HepG2 (cell line): Measurements from ENCODE around the gene FAM120B. TPM values are rescaled to one million over a fixed set of nuclear protein-coding genes. Genes with fewer than 3 reads are reported as not detected.

Source experiments
- ATAC-seq: fragments of 200-7000 bp; cut with Tn5 transposase; 3 replicates; pipeline ENCODE4 v1.9.1; 2020; ENCODE audit warnings: mild to moderate bottlenecking, moderate library complexity
- BruUV-seq: library from RNA; stranded (reverse); fragments of 400-500 nt; replicated peaks from 2 replicates; lab custom pipeline; 2021; lab: Mats Ljungman, UMichigan
- CTCF ChIA-PET: fragments of 300-600 bp; formaldehyde crosslinking; extraction: SDS; loops from one replicate; lab custom pipeline; 2021; ENCODE audit warnings: low total read pairs, inconsistent platforms, low intra/inter-chr PET ratio; lab: Yijun Ruan, JAX
- POLR2A ChIA-PET: fragments of 350-600 bp; sonication (Branson Sonifier 250); formaldehyde crosslinking; loops from one replicate; lab custom pipeline; 2020; ENCODE audit warnings: antibody characterized with exemption, inconsistent platforms; lab: Yijun Ruan, JAX
- DNase-seq: peaks from one replicate; pipeline ENCODE4 v3.0.0-alpha.2; 2015; ENCODE audit warnings: low spot score
- FAIRE-seq: peaks from 3 replicates; lab custom pipeline; 2011; peaks lifted over from hg19 to GRCh38; lab: Jason Lieb, UNC
- H2AFZ ChIP-seq: one replicate; pipeline ENCODE4 v1.6.1; 2011; ENCODE audit warnings: low read length, inconsistent platforms
- H3K27ac ChIP-seq: fragments of 300-600 bp; 3 replicates; pipeline ENCODE4 v1.8.0; 2011; ENCODE audit warnings: mixed run types, mild to moderate bottlenecking, mixed read lengths, low read length, inconsistent platforms; ENCODE audit not compliant: insufficient read depth; ENCODE audit errors: extremely low read length
- H3K27me3 ChIP-seq, 2 experiments: fragments of 200-600 bp in 1 of 2; 2 replicates in 1 of 2; 3 replicates in 1 of 2; pipeline versions ENCODE4 v1.6.0 to v1.8.0; 2011; ENCODE audit warnings: low read length in 2 of 2, mild to moderate bottlenecking in 2 of 2, moderate library complexity in 2 of 2, inconsistent platforms in 1 of 2; ENCODE audit not compliant: insufficient read depth in 2 of 2, control insufficient read depth in 1 of 2
- H3K36me3 ChIP-seq, 2 experiments: fragments of 200-600 bp in 1 of 2; replicated peaks in 1 of 2; 2 replicates in 1 of 2; 3 replicates in 1 of 2; pipeline versions ENCODE4 v1.5.1 to v1.8.0; 2011; ENCODE audit warnings: low read length in 2 of 2, inconsistent platforms in 1 of 2; ENCODE audit not compliant: insufficient read depth in 2 of 2, control insufficient read depth in 1 of 2
- H3K4me1 ChIP-seq: 2 replicates; pipeline ENCODE4 v1.5.1; 2012; ENCODE audit warnings: low read length, inconsistent platforms; ENCODE audit not compliant: insufficient read depth
- H3K4me2 ChIP-seq: 2 replicates; pipeline ENCODE4 v1.6.0; 2011; ENCODE audit warnings: low read depth, low read length, inconsistent platforms
- H3K4me3 ChIP-seq, 3 experiments: fragments of 200-600 bp in 1 of 3; sonication (generic), shearing (Covaris generic) in 1 of 3; replicated peaks in 1 of 3; 2 replicates each; pipeline ENCODE4 v1.5.1; 2011 to 2016; ENCODE audit warnings: low read length in 3 of 3, inconsistent platforms in 2 of 3, low read depth in 2 of 3, mild to moderate bottlenecking in 2 of 3, control low read depth in 1 of 3, mixed read lengths in 1 of 3; ENCODE audit not compliant: insufficient read depth in 1 of 3
- H3K79me2 ChIP-seq: one replicate; pipeline ENCODE4 v1.6.1; 2011; ENCODE audit warnings: low read length, inconsistent platforms; ENCODE audit not compliant: insufficient read depth
- H3K9ac ChIP-seq: 2 replicates; pipeline ENCODE4 v1.6.0; 2011; ENCODE audit warnings: mild to moderate bottlenecking, low read depth, low read length, inconsistent platforms; ENCODE audit not compliant: insufficient read depth
- H3K9me3 ChIP-seq: 2 replicates; pipeline ENCODE4 v1.5.1; 2012; ENCODE audit warnings: mild to moderate bottlenecking, low read length
- H4K20me1 ChIP-seq: 2 replicates; pipeline ENCODE4 v1.6.0; 2011; ENCODE audit warnings: inconsistent platforms, mild to moderate bottlenecking, low read length, moderate library complexity; ENCODE audit not compliant: insufficient read depth
- CEBPG ChIP-seq: IDR thresholded peaks from 2 replicates; pipeline ENCODE4 v1.6.1; 2016
- ETV5 ChIP-seq: IDR thresholded peaks from 2 replicates; pipeline ENCODE4 v1.6.1; 2018; ENCODE audit warnings: missing biosample characterization, missing genetic modification reagents, inconsistent platforms, borderline replicate concordance
- RELA ChIP-seq: sonication (generic); formaldehyde crosslinking; IDR thresholded peaks from 2 replicates; pipeline ENCODE4 v1.4.0; 2020; ENCODE audit warnings: missing genetic modification reagents
- SIN3A ChIP-seq: IDR thresholded peaks from 2 replicates; pipeline ENCODE4 v1.6.1; 2011; ENCODE audit warnings: low read depth, mild to moderate bottlenecking, control low read depth, low read length, borderline replicate concordance
- TSC22D2 ChIP-seq: sonication (generic); formaldehyde crosslinking; IDR thresholded peaks from 2 replicates; pipeline ENCODE4 v1.5.1; 2020; ENCODE audit warnings: missing genetic modification reagents, mild to moderate bottlenecking, borderline replicate concordance
- ZBTB3 ChIP-seq: sonication (generic); formaldehyde crosslinking; IDR thresholded peaks from 2 replicates; pipeline ENCODE4 v1.4.0; 2020; ENCODE audit warnings: low read depth, mild to moderate bottlenecking, moderate library complexity, missing genetic modification reagents, borderline replicate concordance
- ZNF230 ChIP-seq: sonication (generic); formaldehyde crosslinking; IDR thresholded peaks from 2 replicates; pipeline ENCODE4 v1.4.0; 2020; ENCODE audit warnings: mild to moderate bottlenecking, missing genetic modification reagents
- ZNF234 ChIP-seq: sonication (generic); formaldehyde crosslinking; conservative IDR thresholded peaks from 2 replicates; pipeline ENCODE4 v1.5.1; 2020; ENCODE audit warnings: mild to moderate bottlenecking, missing genetic modification reagents
- ZNF282 ChIP-seq: fragments of 450-650 bp; IDR thresholded peaks from 2 replicates; pipeline ENCODE4 v1.6.1; 2018; ENCODE audit not compliant: partially characterized antibody
- ZNF589 ChIP-seq: sonication (generic); formaldehyde crosslinking; conservative IDR thresholded peaks from 2 replicates; pipeline ENCODE4 v1.8.0; 2022; ENCODE audit warnings: mild to moderate bottlenecking, moderate library complexity, missing genetic modification reagents
- ZNF703 ChIP-seq: sonication (generic); formaldehyde crosslinking; IDR thresholded peaks from 2 replicates; pipeline ENCODE4 v1.5.1; 2020; ENCODE audit warnings: missing genetic modification reagents, mild to moderate bottlenecking, moderate library complexity, borderline replicate concordance
- ZNF709 ChIP-seq: sonication (generic); formaldehyde crosslinking; IDR thresholded peaks from 2 replicates; pipeline ENCODE4 v1.5.0; 2020; ENCODE audit warnings: mild to moderate bottlenecking, missing genetic modification reagents
- WGBS: methylation state at CpG from one replicate; pipeline ENCODE4 v1.1.6; 2017; ENCODE audit warnings: low lambda C conversion rate; 5-methylcytosine and 5-hydroxymethylcytosine counted together
- in situ Hi-C: cut with HindIII; loops from 2 replicates; pipeline ENCODE4 v1.10.0; 2017; ENCODE audit warnings: low pct_unique_long_range_greater_than_20kb; ENCODE audit not compliant: extremely low pct_ligation_motif_present
- intact Hi-C: fragments of 100-400 bp; cut with micrococcal nuclease; formaldehyde crosslinking; loops from one replicate; pipeline ENCODE4 v1.10.0; 2022; ENCODE audit not compliant: unreplicated experiment
- polyA plus RNA-seq, 8 experiments: library from polyadenylated mRNA; depleted of rRNA in 3 of 8; stranded (reverse) in 7 of 8; unstranded in 1 of 8; fragments of >200 nt; fragmentation: Illumina TruSeq in 4 of 8; extraction: Trizol in 4 of 8; gene quantifications; 2 replicates each; pipeline versions ENCODE4 v1.2.1 to v1.2.3, GENCODE V29; 2011 to 2016; ENCODE audit warnings: low read depth in 4 of 8, missing spikeins in 1 of 8, mixed read lengths in 1 of 8; ENCODE audit not compliant: insufficient read depth in 1 of 8
- total RNA-seq, 5 experiments: library from RNA; depleted of rRNA; stranded (reverse); fragments of >200 nt; fragmentation: Illumina TruSeq; extraction: Trizol; gene quantifications; 2 replicates each; pipeline ENCODE4 v1.2.3, GENCODE V29; 2016; ENCODE audit warnings: low read depth in 1 of 5

The FAM120B gene
- total and polyA plus RNA-seq, 2 of the 13 experiments (the other 11 are each of a cell fraction or from before 2014, with no cell fraction given), result 9.2 to 10.7 TPM

DNA sequence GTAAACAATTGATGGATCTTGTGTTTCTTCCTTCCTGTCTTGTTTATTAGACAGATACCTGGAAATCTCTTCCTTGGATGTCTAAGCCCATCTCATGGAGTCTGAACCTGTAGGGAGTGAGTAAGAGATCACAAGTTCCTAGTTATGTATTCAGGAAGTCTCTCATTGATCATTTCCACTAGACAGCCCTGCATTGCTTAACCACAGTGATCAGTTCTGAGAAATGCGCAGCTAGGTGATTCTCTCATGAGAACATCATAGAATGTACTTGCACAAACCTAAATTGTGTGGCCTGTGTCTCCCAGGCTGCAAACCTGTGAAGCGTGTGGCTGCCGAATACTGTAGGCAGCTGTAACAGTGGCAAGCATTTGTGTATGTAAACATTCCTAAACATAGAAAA, 39.1 kb downstream of the FAM120B start:
- Histone ChIP-seq H3K4me2 (no peak overlapping the region), H3K9me3 (peaks cover 7% of the 10 kb centered on the region), H3K4me3 (no peak overlapping the region), H3K79me2 (no peaks in the 10 kb centered on the region), H3K27me3 (no peaks in the 10 kb centered on the region), H3K4me1 (peaks cover 16% of the 10 kb centered on the region), H3K36me3 (peaks cover 19 to 40% of the 10 kb centered on the region in 2 experiments; a peak in 4 of 5 replicates), H2AFZ (no peak overlapping the region), H3K9ac (no peak overlapping the region), H4K20me1 (no peaks in the 10 kb centered on the region), H3K27ac (no peak overlapping the region)
- ATAC-seq (no peak; the same call in 2 of the 3 replicates), DNase-seq (no peak), FAIRE-seq (no peak)
- 98% methylated on average over 3 of the region's 3 CpGs for WGBS
- ChIA-PET CTCF (no interaction called here), POLR2A (no interaction called here)
- peak; percentile 55; the same call in 1 of the 2 replicates for TF ChIP-seq ETV5 (CRISPR knock-in tag)
- TF ChIP-seq ZNF703, result no peak
- 0 out of 2 replicates have a peak, but pooled peaks have one; percentile 6 for TF ChIP-seq CEBPG
- BruUV-seq, result no TSS peak
- intact Hi-C loops (no loop called here), in situ Hi-C loops (no loop called here)

DNA sequence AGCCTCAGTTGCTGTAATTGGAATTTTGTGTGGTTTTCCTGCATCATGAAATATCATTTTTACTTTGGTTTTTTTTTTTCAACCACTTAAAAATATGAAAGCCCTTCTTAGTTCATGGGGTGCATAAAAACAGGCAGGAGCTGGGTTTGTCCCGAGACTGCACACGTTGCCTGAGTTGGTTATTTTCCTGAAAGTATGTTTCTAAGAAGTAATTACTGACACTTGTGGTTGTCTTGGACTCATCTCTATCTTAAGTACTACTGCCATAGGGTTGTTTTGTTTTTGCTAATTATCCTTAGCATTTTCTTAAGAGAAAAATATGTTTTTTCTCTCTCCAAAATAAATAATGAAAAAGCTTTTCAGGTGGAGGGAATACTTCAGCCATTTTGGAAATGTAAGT, 40.1 kb downstream of the FAM120B start:
- in situ Hi-C loops (no loop called here), intact Hi-C loops (no loop called here)
- H3K4me1 ChIP-seq, result peaks cover 16% of the 10 kb centered on the region
- H3K4me2 ChIP-seq, result no peak overlapping the region
- H2AFZ ChIP-seq, result no peak overlapping the region
- no peak overlapping the region for H3K27ac ChIP-seq
- DNase-seq, result no peak
- ChIA-PET POLR2A (no interaction called here), CTCF (no interaction called here)
- H3K79me2 ChIP-seq, result no peaks in the 10 kb centered on the region
- H4K20me1 ChIP-seq, result no peaks in the 10 kb centered on the region
- ATAC-seq, result no peak
- BruUV-seq, result no TSS peak
- H3K9ac ChIP-seq, result no peak overlapping the region
- peaks cover 17% of the 10 kb centered on the region for H3K9me3 ChIP-seq
- peaks cover 17 to 49% of the 10 kb centered on the region in 2 experiments; a peak in 4 of 5 replicates for H3K36me3 ChIP-seq
- WGBS, result 95% methylated on average over 2 of the region's 2 CpGs
- no peak for TF ChIP-seq ZNF589 (CRISPR knock-in tag)
- TF ChIP-seq ZBTB3, result no peak
- TF ChIP-seq SIN3A, result no peak
- TF ChIP-seq TSC22D2 (CRISPR knock-in tag), result no peak
- no peak for TF ChIP-seq ZNF282
- no peak for TF ChIP-seq ZNF709 (CRISPR knock-in tag)
- no peak for TF ChIP-seq ZNF230 (CRISPR knock-in tag)
- no peak for TF ChIP-seq ZNF234 (CRISPR knock-in tag)
- no peak for TF ChIP-seq RELA (CRISPR knock-in tag)
- TF ChIP-seq, all 625 proteins: peak for 0
- H3K4me3 ChIP-seq, result no peak overlapping the region
- H3K27me3 ChIP-seq, result no peaks in the 10 kb centered on the region
- FAIRE-seq, result no peak
